Measurements from ENCODE around the gene SELENOH.

The SELENOH gene

GRCh38 chr11:57746920-57747319 lies 5.6 kb downstream of the SELENOH start:
- DNase-seq (ENCODE audit: low read depth in 2 of 2), result no peak

GRCh38 chr11:57751176-57751575 lies 9.9 kb downstream of the SELENOH start:
- no peak for DNase-seq (ENCODE audit: low read depth in 2 of 2)

- no peak for DNase-seq (ENCODE audit: low read depth in 2 of 2)
Measured at GRCh38 chr11:57751676-57752253, 10.5 kb downstream of the SELENOH start, which contains the start of gene BTBD18. Gene BTBD18, minus strand, starts transcription at chr11:57751819. Its CDS starts 631 bp downstream, at chr11:57751188.

- DNase-seq (ENCODE audit: low read depth in 2 of 2), result no peak
Measured at GRCh38 chr11:57752954-57753353, 11.7 kb downstream of the SELENOH start.

- DNase-seq (ENCODE audit: low read depth in 2 of 2), result no peak
Measured at GRCh38 chr11:57758174-57758573, 16.9 kb downstream of the SELENOH start.

- no peak for DNase-seq (ENCODE audit: low read depth in 2 of 2)
Measured at GRCh38 chr11:57761301-57762234, 20.3 kb downstream of the SELENOH start, which contains the start of gene CTNND1. Gene CTNND1, plus strand, starts transcription at chr11:57761802. Its CDS starts 29,677 bp downstream, at chr11:57791479.

- no peak for DNase-seq (ENCODE audit: low read depth in 2 of 2)
Measured at GRCh38 chr11:57762235-57762861, 21.1 kb downstream of the SELENOH start.

- DNase-seq (ENCODE audit: low read depth in 2 of 2), result no peak
Measured at GRCh38 chr11:57763568-57763967, 22.3 kb downstream of the SELENOH start.

- no peak for DNase-seq (ENCODE audit: low read depth in 2 of 2)
Measured at GRCh38 chr11:57764021-57764420, 22.7 kb downstream of the SELENOH start.

- DNase-seq (ENCODE audit: low read depth in 2 of 2), result no peak
Measured at GRCh38 chr11:57764566-57764965, 23.3 kb downstream of the SELENOH start.

- DNase-seq (ENCODE audit: low read depth in 2 of 2), result no peak
Measured at GRCh38 chr11:57764972-57765371, 23.7 kb downstream of the SELENOH start.

GRCh38 chr11:57770793-57771192 lies 29.5 kb downstream of the SELENOH start:
- DNase-seq (ENCODE audit: low read depth in 2 of 2), result no peak

GRCh38 chr11:57771365-57771764 lies 30.1 kb downstream of the SELENOH start:
- DNase-seq (ENCODE audit: low read depth in 2 of 2), result no peak

GRCh38 chr11:57772562-57772961 lies 31.3 kb downstream of the SELENOH start:
- DNase-seq (ENCODE audit: low read depth in 2 of 2), result no peak

- DNase-seq (ENCODE audit: low read depth in 2 of 2), result no peak
Measured at GRCh38 chr11:57773026-57773598, 31.8 kb downstream of the SELENOH start.

- DNase-seq (ENCODE audit: low read depth in 2 of 2), result no peak
Measured at GRCh38 chr11:57775491-57775890, 34.2 kb downstream of the SELENOH start.

- no peak for DNase-seq (ENCODE audit: low read depth in 2 of 2)
Measured at GRCh38 chr11:57776031-57776521, 34.8 kb downstream of the SELENOH start.

GRCh38 chr11:57776577-57777210 lies 35.4 kb downstream of the SELENOH start:
- DNase-seq (ENCODE audit: low read depth in 2 of 2), result no peak

- DNase-seq (ENCODE audit: low read depth in 2 of 2), result no peak
Measured at GRCh38 chr11:57777969-57778317, 36.7 kb downstream of the SELENOH start.

GRCh38 chr11:57778318-57779037 lies 37.2 kb downstream of the SELENOH start:
- no peak for DNase-seq (ENCODE audit: low read depth in 2 of 2)

GRCh38 chr11:57779276-57779675 lies 38.0 kb downstream of the SELENOH start:
- no peak for DNase-seq (ENCODE audit: low read depth in 2 of 2)
